ENCODE data around the gene MOCS1. TPM values are rescaled to one million over a fixed set of nuclear protein-coding genes. Genes with fewer than 3 reads are reported as not detected.
A peak's percentile ranks its signal among the peaks of the same experiment; 100 is the strongest.

Gene MOCS1
- total and polyA plus RNA-seq, 9 of the 15 experiments (the other 6 are each of a cell fraction or from before 2014, with no cell fraction given) = 0.69 to 12.7 (median 8.7) TPM

GRCh38 chr6:39934131-39934757 lies at the start of gene MOCS1 (continued):
- TF ChIP-seq KDM5B (IDR thresholded peaks at IDR 0.05; ENCODE audit: insufficient replicate concordance, low read depth, low read length) = no peak
- TF ChIP-seq BCL6 (CRISPR knock-in tag; IDR thresholded peaks at IDR 0.05) = no peak
- TF ChIP-seq PTRF (tag; IDR thresholded peaks at IDR 0.05) = no peak
- no peak for TF ChIP-seq ZNF217 (CRISPR knock-in tag; IDR thresholded peaks at IDR 0.05)
- no peak for TF ChIP-seq ZNF444 (CRISPR knock-in tag; IDR thresholded peaks at IDR 0.05)
- peak; percentile 80 for TF ChIP-seq ZNF143 (CRISPR knock-in tag; IDR thresholded peaks at IDR 0.05)
- TF ChIP-seq NFXL1 (CRISPR knock-in tag; IDR thresholded peaks at IDR 0.05) = no peak
- no peak for TF ChIP-seq SRSF1 (IDR thresholded peaks at IDR 0.05; ENCODE audit: low read depth, low read length)
- TF ChIP-seq TAF9B (IDR thresholded peaks at IDR 0.05; ENCODE audit: partially characterized antibody) = no peak
- TF ChIP-seq EGR1 (conservative IDR thresholded peaks at IDR 0.05) = peak; percentile 40
- TF ChIP-seq ZNF12 (CRISPR knock-in tag; IDR thresholded peaks at IDR 0.05) = 0 out of 2 replicates have a peak, but pooled peaks have one; percentile 26
- no peak for TF ChIP-seq ZSCAN29 (IDR thresholded peaks at IDR 0.05)
- TF ChIP-seq ZNF133 (CRISPR knock-in tag; IDR thresholded peaks at IDR 0.05) = no peak
- no peak for TF ChIP-seq ZKSCAN3 (CRISPR knock-in tag; IDR thresholded peaks at IDR 0.05)
- TF ChIP-seq CBX2 (IDR thresholded peaks at IDR 0.05; ENCODE audit: insufficient read depth, low read length, poor library complexity, severe bottlenecking) = no peak
- no peak for TF ChIP-seq PHB (CRISPR knock-in tag; IDR thresholded peaks at IDR 0.05)
- TF ChIP-seq SETDB1 (IDR thresholded peaks at IDR 0.05; ENCODE audit: low read length) = no peak
- no peak for TF ChIP-seq NFE2L1 (tag; IDR thresholded peaks at IDR 0.05; ENCODE audit: borderline replicate concordance, low read depth)
- TF ChIP-seq ZBTB11 (CRISPR knock-in tag; IDR thresholded peaks at IDR 0.05) = peak in 1 of 3 experiments; percentile 79; a peak in 2 of 6 replicates
- TF ChIP-seq SIN3A (IDR thresholded peaks at IDR 0.05; ENCODE audit: borderline replicate concordance in 2 of 2, control insufficient read depth in 1 of 2, low read depth in 2 of 2, low read length in 2 of 2) = no peak
- no peak for TF ChIP-seq E4F1 (CRISPR knock-in tag; IDR thresholded peaks at IDR 0.05; ENCODE audit: borderline replicate concordance)
- no peak for TF ChIP-seq ZBED1 (IDR thresholded peaks at IDR 0.05)
- TF ChIP-seq LCOR (CRISPR knock-in tag; IDR thresholded peaks at IDR 0.05) = peak; percentile 34; the same call in 1 of the 2 replicates
